ENCODE results near the gene PPP2R5E.

DNA sequence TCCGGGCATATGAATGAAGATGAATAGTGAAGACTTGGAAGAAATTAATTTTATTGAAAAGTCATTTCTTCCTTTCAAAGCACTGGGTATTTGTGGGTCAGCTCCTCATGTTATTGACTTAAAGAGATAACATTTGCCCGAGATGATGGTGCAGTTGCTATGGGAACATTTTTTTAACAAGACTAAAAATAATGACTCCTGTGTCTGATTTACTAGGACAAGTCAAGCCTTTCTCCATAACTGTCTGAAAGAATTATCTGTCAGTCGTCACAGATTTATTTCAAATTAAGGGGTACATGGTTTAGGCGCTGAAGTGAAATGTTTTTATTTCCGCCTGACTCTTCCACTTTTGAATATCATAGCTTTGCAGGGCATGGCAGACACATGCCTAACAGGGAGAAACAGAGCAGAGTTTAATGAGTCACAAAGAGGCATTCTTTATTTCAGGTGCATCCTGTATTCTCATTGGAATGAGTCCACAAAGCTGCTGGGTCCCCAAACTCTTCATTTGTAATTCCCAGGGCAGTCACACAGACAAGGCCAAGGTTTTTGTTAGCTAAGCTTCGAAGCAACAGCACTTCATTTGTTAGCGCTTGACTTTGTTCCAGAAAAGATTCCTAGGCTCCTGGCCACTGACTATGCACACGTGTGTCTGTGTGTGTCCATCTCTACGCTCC lies 220.1 kb downstream of the PPP2R5E start:
- TF ChIP-seq, protein P1, sequence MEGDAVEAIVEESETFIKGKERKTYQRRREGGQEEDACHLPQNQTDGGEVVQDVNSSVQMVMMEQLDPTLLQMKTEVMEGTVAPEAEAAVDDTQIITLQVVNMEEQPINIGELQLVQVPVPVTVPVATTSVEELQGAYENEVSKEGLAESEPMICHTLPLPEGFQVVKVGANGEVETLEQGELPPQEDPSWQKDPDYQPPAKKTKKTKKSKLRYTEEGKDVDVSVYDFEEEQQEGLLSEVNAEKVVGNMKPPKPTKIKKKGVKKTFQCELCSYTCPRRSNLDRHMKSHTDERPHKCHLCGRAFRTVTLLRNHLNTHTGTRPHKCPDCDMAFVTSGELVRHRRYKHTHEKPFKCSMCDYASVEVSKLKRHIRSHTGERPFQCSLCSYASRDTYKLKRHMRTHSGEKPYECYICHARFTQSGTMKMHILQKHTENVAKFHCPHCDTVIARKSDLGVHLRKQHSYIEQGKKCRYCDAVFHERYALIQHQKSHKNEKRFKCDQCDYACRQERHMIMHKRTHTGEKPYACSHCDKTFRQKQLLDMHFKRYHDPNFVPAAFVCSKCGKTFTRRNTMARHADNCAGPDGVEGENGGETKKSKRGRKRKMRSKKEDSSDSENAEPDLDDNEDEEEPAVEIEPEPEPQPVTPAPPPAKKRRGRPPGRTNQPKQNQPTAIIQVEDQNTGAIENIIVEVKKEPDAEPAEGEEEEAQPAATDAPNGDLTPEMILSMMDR (IDR thresholded peaks at IDR 0.05): no peak
- TF ChIP-seq EZH2 (IDR thresholded peaks at IDR 0.05): no peak
